ENCODE measurements around the gene CTU1. TPM values are rescaled to one million over a fixed set of nuclear protein-coding genes. Genes with fewer than 3 reads are reported as not detected.

Gene CTU1
- total RNA-seq, 1 experiment from 2014 or later: 13.8 TPM

Other genes with a start within 250 kb of the CTU1 start
- gene KLK2, start 235.0 kb downstream of the CTU1 start, total RNA-seq (2014; rRNA removed): not detected in 2 replicates
- not detected in 2 replicates for gene KLK4, start 197.0 kb downstream of the CTU1 start, total RNA-seq (2014; rRNA removed)
- not detected in 2 replicates for gene KLK5, start 155.4 kb downstream of the CTU1 start, total RNA-seq (2014; rRNA removed)
- gene KLK6, start 138.8 kb downstream of the CTU1 start, total RNA-seq (2014; rRNA removed): not detected in 2 replicates
- gene KLK7, start 124.5 kb downstream of the CTU1 start, total RNA-seq (2014; rRNA removed): not detected in 2 replicates
- not detected in 2 replicates for gene KLK8, start 106.8 kb downstream of the CTU1 start, total RNA-seq (2014; rRNA removed)
- gene KLK10, start 88.7 kb downstream of the CTU1 start, total RNA-seq (2014; rRNA removed): not detected in 2 replicates
- not detected in 2 replicates for gene KLK11, start 81.8 kb downstream of the CTU1 start, total RNA-seq (2014; rRNA removed)
- gene KLK12, start 73.4 kb downstream of the CTU1 start, total RNA-seq (2014; rRNA removed): not detected in 2 replicates
- gene KLK13, start 43.3 kb downstream of the CTU1 start, total RNA-seq (2014; rRNA removed): not detected in 2 replicates
- not detected in 2 replicates for gene KLK14, start 25.5 kb downstream of the CTU1 start, total RNA-seq (2014; rRNA removed)
- not detected in 2 replicates for gene SIGLEC9, start 16.5 kb upstream of the CTU1 start, total RNA-seq (2014; rRNA removed)
- not detected in 2 replicates for gene SIGLEC7, start 33.9 kb upstream of the CTU1 start, total RNA-seq (2014; rRNA removed)
- 0.11 and 1.3 TPM in 2 replicates for gene CD33, start 116.7 kb upstream of the CTU1 start, total RNA-seq (2014; rRNA removed)
- not detected in 2 replicates for gene SIGLECL1, start 142.7 kb upstream of the CTU1 start, total RNA-seq (2014; rRNA removed)
- not detected in 2 replicates for gene IGLON5, start 203.2 kb upstream of the CTU1 start, total RNA-seq (2014; rRNA removed)
- gene VSIG10L, start 233.7 kb upstream of the CTU1 start, total RNA-seq (2014; rRNA removed): 0.77 and 1.2 TPM in 2 replicates